RWPE2 (cell line): ENCODE measurements around the gene CSNK1A1L.
A peak's percentile ranks its signal among the peaks of the same experiment; 100 is the strongest.

Experiments used
- ATAC-seq: fragments of 200-7000 bp; cut with Tn5 transposase; 3 replicates; pipeline ENCODE4 v1.9.1; 2021; ENCODE audit warnings: low read depth
- DNase-seq: peaks from one replicate; pipeline ENCODE4 v3.0.0-alpha.2; 2020; ENCODE audit warnings: low spot score
- H3K27ac ChIP-seq: fragments of 450-650 bp; 2 replicates; pipeline ENCODE4 v1.5.1; 2017; ENCODE audit warnings: mild to moderate bottlenecking; ENCODE audit not compliant: poor library complexity, severe bottlenecking
- H3K27me3 ChIP-seq: fragments of 250-450 bp; sonication (Bioruptor Pico); 2 replicates; pipeline ENCODE4 v1.5.1; 2021; ENCODE audit warnings: mild to moderate bottlenecking, moderate library complexity; ENCODE audit not compliant: insufficient read depth, poor library complexity, severe bottlenecking
- H3K36me3 ChIP-seq: fragments of 250-450 bp; sonication (Bioruptor Pico); 2 replicates; pipeline ENCODE4 v1.5.1; 2020; ENCODE audit warnings: low read depth, mild to moderate bottlenecking, moderate library complexity
- H3K4me1 ChIP-seq: fragments of 250-450 bp; sonication (Bioruptor Pico); 2 replicates; pipeline ENCODE4 v1.5.1; 2021; ENCODE audit warnings: mild to moderate bottlenecking, moderate library complexity; ENCODE audit not compliant: insufficient read depth, poor library complexity, severe bottlenecking
- H3K4me3 ChIP-seq: fragments of 250-450 bp; sonication (Bioruptor Pico); 2 replicates; pipeline ENCODE4 v1.5.1; 2021; ENCODE audit warnings: mild to moderate bottlenecking, moderate library complexity; ENCODE audit not compliant: severe bottlenecking
- H3K9me3 ChIP-seq: fragments of 250-450 bp; sonication (Bioruptor Pico); 2 replicates; pipeline ENCODE4 v1.5.1; 2021; ENCODE audit warnings: mild to moderate bottlenecking, moderate library complexity; ENCODE audit not compliant: severe bottlenecking
- TF ChIP-seq, protein P1 (sequence below): fragments of 450-650 bp; IDR thresholded peaks from one replicate; pipeline ENCODE4 v1.5.1; 2017; ENCODE audit warnings: mild to moderate bottlenecking, moderate library complexity; ENCODE audit not compliant: poor library complexity, severe bottlenecking

The CSNK1A1L gene

DNA sequence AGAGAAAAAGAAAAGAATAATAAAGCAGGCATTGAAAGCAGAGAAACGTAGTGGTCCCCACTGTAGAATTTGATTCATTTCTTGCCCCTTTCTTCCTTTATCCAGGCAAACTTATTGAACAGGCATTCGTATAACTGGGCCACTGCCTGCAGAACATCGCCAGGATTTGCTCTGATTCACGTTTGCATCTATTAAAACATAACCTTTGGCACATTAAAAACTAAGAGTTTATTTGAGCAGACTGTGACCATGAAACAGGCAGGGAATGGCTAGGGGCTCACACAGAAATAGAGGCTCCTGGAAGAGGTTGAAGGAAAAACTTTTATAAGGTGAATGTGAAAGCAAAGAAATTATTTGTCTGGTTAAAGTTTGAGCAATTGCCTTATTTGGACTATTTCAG is 33.4 kb downstream of the CSNK1A1L start:
- no peaks in the 10 kb centered on the region for H3K27me3 ChIP-seq
- DNase-seq (no peak), ATAC-seq (no peak)
- TF ChIP-seq, protein P1, sequence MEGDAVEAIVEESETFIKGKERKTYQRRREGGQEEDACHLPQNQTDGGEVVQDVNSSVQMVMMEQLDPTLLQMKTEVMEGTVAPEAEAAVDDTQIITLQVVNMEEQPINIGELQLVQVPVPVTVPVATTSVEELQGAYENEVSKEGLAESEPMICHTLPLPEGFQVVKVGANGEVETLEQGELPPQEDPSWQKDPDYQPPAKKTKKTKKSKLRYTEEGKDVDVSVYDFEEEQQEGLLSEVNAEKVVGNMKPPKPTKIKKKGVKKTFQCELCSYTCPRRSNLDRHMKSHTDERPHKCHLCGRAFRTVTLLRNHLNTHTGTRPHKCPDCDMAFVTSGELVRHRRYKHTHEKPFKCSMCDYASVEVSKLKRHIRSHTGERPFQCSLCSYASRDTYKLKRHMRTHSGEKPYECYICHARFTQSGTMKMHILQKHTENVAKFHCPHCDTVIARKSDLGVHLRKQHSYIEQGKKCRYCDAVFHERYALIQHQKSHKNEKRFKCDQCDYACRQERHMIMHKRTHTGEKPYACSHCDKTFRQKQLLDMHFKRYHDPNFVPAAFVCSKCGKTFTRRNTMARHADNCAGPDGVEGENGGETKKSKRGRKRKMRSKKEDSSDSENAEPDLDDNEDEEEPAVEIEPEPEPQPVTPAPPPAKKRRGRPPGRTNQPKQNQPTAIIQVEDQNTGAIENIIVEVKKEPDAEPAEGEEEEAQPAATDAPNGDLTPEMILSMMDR, result no peak
- no peak overlapping the region for H3K4me3 ChIP-seq
- H3K36me3 ChIP-seq, result no peaks in the 10 kb centered on the region
- no peaks in the 10 kb centered on the region for H3K4me1 ChIP-seq
- H3K9me3 ChIP-seq, result no peaks in the 10 kb centered on the region
- H3K27ac ChIP-seq, result no peak overlapping the region

DNA sequence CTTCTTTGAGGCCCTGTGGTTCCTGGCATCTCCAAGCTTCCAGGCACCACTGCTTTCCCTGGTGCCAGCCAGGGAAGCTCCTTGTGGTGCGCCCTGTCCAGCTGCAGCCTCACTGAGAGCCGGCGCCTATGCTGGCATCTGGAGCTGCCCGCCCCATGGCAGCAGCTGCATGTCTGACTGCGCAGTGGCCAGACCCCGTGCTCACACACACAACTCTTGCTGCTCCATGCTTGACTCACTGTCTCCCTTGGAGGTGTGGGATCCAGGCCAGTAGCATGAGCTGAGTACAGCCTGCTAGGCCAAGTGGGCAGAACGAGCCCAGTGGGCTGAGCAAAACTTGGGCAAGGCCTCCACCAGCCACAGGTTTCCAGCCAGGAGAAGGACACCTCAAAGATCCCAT is 34.5 kb downstream of the CSNK1A1L start:
- Histone ChIP-seq H3K36me3 (no peaks in the 10 kb centered on the region), H3K4me1 (no peaks in the 10 kb centered on the region), H3K4me3 (no peak overlapping the region), H3K27ac (no peak overlapping the region), H3K9me3 (no peaks in the 10 kb centered on the region), H3K27me3 (no peaks in the 10 kb centered on the region)
- DNase-seq (no peak), ATAC-seq (no peak)
- TF ChIP-seq, protein P1, result no peak

DNA sequence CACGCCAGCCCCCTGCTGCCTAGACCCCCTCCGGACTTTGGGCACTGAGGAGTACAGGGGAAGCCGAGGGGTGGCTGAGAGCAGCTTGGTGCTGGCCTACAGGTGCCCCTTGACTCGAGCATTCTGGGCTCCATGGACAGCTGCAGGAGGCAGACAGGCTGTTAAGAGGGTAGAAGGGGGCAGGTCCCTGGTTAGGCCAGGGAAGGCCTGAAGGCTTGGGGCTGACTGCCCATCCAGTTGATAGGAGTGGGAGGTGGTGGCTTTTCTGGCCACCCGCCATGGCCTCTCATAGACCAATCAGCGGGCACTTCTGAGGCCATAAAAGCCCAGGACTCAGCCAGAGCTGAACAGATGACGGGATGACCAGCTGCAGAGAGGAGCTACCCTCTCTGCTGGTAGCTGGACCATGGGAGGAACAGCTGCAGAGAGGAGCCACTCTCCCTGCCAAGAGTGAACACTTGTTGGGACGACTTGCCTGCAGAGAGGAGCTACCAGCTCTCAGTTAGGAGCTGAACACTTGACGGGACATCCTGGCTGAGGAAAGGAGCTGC is 35.2 kb downstream of the CSNK1A1L start:
- DNase-seq, result no peak
- ATAC-seq, result no peak
- TF ChIP-seq, protein P1, result no peak
- Histone ChIP-seq H3K4me3 (no peak overlapping the region), H3K27me3 (no peaks in the 10 kb centered on the region), H3K36me3 (no peaks in the 10 kb centered on the region), H3K4me1 (no peaks in the 10 kb centered on the region), H3K9me3 (no peaks in the 10 kb centered on the region), H3K27ac (no peak overlapping the region)

DNA sequence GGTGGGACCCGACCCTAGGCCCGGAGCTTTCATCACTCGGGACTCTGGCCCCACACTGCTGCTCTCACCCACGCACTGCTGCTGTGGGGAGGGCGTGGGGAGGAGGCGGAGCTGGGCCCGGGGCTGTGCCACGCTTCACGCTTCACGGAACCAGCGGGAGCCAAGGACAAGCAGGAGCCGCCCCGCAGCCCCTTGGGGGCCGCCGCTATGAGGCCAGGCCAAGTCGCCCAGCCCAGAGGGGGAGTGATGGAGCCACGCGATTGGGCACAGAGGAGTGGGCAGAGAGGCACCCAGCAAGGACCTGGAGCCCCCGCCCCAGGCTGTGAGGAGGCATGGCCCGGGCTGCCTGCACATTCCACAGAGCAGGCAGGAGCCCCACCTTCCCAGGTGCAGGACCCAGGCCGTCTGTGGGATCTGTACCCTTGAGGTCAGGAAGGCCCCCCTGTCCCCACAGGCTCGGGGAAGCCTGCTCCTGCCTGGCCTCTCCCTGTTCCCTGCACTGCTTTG is 35.8 kb downstream of the CSNK1A1L start:
- Histone ChIP-seq H3K27ac (no peak overlapping the region), H3K4me3 (no peak overlapping the region), H3K36me3 (no peaks in the 10 kb centered on the region), H3K27me3 (no peaks in the 10 kb centered on the region), H3K4me1 (no peaks in the 10 kb centered on the region), H3K9me3 (no peaks in the 10 kb centered on the region)
- TF ChIP-seq, protein P1, result no peak
- no peak for ATAC-seq
- no peak for DNase-seq

DNA sequence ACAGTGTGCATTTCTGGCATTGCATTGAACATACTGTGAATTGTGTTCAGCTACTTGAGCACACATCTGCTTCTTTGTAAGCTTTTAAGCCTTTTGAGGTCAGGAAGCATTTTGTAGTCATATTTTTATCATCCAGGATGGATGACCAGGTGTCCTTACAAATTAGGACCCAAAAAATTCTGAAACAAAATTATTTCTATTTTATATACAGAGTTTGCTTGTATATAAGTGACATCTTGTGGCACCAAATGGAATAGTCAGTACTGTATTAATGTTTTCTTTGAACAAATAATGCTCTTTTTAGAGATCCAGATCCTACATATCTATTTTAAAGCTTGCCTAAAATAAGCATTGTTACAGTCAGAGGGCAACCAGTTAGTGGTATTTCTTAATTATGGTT is 36.5 kb downstream of the CSNK1A1L start:
- H3K27ac ChIP-seq, result no peak overlapping the region
- H3K27me3 ChIP-seq, result no peaks in the 10 kb centered on the region
- H3K4me1 ChIP-seq, result no peaks in the 10 kb centered on the region
- no peaks in the 10 kb centered on the region for H3K9me3 ChIP-seq
- no peak for DNase-seq
- H3K36me3 ChIP-seq, result no peaks in the 10 kb centered on the region
- no peak for ATAC-seq
- H3K4me3 ChIP-seq, result no peak overlapping the region
- TF ChIP-seq, protein P1, result peak; percentile 49
